Adrenal gland (tissue), 5 donors: ENCODE results near the gene SETBP1.

Experiments
- POLR2A ChIP-seq, 2 donors: fragments of 450-650 bp; IDR thresholded peaks; one replicate each; pipeline ENCODE4 v1.6.1; 2017; ENCODE audit warnings: antibody characterized with exemption in 2 of 2, mild to moderate bottlenecking in 2 of 2, moderate library complexity in 1 of 2
- TF ChIP-seq, protein P1 (sequence below), 6 experiments: fragments of 450-650 bp in 4 of 6; fragments of 200-600 bp in 2 of 6; sonication (generic) in 1 of 6; IDR thresholded peaks; 1 replicate in 5 of 6; 2 replicates in 1 of 6; pipeline versions ENCODE4 v1.5.1 to v1.8.0; 2016 to 2021; ENCODE audit warnings: antibody characterized with exemption in 6 of 6, mild to moderate bottlenecking in 2 of 6, moderate library complexity in 1 of 6
- donor health status: DM: no; HTN: no; CAD: no.

DNA sequence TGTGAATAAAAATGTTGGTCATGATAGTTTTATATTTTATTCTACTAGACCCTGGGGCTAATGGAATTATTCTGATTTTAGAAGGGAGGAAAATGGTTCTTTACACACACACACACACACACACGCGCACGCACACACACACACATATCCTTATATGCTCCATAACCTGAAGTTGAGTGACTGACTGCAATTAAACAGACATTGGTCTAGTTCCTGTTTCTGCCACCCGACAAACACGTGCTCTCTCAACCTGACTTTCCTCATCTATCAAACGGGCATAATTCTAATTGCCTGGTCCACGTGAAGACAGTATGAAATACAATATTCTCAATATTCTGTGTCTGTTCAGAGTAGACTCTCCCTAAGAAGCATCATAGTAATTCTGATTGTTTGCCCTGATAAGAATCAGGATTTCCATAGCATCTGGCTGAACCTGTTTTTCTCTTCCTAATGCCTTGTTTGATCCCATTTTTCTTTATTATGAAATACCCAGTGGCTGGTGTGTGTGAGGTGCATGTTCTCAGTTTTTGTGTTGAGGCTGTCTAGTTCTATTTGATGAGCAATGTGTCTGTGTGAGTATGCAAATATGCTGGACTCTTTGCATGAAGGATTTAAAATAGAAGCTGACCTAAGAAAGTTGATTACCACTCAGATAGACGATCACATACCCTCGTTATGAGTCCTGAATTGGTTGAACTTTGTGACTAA is 51.0 kb downstream of the SETBP1 start:
- TF ChIP-seq, protein P1, sequence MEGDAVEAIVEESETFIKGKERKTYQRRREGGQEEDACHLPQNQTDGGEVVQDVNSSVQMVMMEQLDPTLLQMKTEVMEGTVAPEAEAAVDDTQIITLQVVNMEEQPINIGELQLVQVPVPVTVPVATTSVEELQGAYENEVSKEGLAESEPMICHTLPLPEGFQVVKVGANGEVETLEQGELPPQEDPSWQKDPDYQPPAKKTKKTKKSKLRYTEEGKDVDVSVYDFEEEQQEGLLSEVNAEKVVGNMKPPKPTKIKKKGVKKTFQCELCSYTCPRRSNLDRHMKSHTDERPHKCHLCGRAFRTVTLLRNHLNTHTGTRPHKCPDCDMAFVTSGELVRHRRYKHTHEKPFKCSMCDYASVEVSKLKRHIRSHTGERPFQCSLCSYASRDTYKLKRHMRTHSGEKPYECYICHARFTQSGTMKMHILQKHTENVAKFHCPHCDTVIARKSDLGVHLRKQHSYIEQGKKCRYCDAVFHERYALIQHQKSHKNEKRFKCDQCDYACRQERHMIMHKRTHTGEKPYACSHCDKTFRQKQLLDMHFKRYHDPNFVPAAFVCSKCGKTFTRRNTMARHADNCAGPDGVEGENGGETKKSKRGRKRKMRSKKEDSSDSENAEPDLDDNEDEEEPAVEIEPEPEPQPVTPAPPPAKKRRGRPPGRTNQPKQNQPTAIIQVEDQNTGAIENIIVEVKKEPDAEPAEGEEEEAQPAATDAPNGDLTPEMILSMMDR (IDR thresholded peaks at IDR 0.05), result no peak
- TF ChIP-seq POLR2A (IDR thresholded peaks at IDR 0.05), result no peak
